Stimulated activated CD8-positive, alpha-beta memory T cell treated with anti-CD3 and anti-CD28 coated beads, Interleukin-4, amount 100 ng/mL, for 48 hours (primary cell): Measurements from ENCODE around the gene ZXDA.
"Not testable (repeated sequence)": the region's sequence is repeated elsewhere in the genome, so short reads cannot be mapped to it uniquely, and the experiment has no call there.

ENCODE experiments used
- DNase-seq: peaks from one replicate; pipeline ENCODE4 v3.0.0-alpha.2; 2020

ZXDA gene, protein sequence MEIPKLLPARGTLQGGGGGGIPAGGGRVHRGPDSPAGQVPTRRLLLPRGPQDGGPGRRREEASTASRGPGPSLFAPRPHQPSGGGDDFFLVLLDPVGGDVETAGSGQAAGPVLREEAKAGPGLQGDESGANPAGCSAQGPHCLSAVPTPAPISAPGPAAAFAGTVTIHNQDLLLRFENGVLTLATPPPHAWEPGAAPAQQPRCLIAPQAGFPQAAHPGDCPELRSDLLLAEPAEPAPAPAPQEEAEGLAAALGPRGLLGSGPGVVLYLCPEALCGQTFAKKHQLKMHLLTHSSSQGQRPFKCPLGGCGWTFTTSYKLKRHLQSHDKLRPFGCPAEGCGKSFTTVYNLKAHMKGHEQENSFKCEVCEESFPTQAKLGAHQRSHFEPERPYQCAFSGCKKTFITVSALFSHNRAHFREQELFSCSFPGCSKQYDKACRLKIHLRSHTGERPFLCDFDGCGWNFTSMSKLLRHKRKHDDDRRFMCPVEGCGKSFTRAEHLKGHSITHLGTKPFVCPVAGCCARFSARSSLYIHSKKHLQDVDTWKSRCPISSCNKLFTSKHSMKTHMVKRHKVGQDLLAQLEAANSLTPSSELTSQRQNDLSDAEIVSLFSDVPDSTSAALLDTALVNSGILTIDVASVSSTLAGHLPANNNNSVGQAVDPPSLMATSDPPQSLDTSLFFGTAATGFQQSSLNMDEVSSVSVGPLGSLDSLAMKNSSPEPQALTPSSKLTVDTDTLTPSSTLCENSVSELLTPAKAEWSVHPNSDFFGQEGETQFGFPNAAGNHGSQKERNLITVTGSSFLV

DNA sequence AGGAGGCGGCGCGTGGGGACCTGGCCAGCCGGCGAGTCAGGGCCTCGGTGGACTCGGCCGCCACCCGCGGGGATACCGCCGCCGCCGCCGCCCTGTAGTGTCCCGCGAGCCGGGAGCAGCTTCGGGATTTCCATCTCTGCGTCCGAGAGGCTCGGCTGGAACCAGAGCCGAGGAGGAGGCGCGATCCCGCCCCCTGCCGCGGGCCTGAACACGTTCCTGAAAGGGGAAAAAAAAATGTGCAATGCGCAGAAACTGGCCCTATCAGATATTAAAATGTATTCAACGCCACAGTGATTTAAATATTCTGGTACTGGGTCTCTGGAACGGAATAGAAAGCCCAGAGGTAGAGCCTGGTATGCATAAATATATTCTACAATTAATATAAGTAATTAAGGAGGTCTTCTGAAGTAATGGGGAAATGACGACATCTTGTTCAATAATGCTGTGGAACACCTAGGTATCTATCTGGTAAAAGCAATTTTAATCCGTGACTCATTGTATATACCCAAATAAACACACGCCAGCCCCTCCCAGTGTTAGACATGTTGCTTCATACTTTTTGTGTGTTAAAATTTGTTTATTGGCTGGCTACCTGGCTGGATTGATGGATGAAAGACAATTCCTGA lies at the start of gene ZXDA:
TSS of gene ZXDA (minus strand) at position 172 of the 626 bp plus-strand sequence. CDS start at position 134, 38 bp downstream.
- not testable (repeated sequence) for DNase-seq

DNA sequence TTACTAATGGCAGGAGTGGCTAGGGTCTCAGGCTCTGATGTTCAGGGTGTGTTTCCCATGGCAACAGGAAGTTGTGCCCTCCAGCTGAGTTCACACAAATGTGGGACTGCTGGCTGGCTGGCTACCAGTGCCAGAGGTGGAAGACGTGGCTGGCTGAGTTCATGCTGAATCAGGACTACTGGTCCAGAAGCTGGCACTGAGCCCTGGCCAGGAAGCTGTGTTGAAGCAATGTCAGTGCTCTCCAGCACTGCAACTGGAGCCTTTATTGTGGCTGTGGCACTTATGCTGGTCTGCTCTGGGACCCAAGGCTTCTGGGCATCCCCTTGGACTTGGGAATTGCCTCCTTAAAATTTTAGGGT lies 42.0 kb upstream of the ZXDA start:
- no peak for DNase-seq

DNA sequence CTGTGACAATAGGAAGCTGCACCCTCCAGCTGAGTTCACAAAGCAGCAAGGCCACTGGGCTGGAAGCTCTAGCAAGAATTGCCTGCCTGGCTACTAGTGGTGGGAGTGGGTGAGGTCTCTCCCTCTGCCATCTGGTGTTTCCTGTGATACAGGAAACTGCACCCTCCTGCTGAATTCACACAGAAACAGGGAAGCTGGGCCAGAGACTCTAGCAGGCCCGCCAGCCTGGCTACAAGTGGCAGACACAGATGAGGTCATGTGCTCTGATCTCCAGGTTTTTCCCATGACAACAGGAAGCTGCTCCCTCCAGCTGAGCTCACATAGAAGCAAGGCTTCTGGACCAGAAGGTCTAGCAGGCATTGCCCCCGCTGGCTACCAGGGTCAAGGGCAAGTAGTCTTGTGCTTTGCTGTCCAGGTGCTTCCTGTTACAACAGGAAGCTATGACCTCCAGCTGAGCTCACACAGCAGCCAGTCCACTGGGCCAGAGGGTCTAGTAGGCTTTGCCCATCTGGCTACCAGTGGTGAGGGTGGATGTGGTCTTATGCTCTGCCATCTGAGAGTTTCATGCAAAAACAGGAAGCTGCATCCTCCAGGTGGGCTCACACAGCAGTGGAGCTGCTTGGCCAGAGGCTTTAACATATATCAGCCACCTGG lies 41.5 kb upstream of the ZXDA start:
- no peak for DNase-seq

DNA sequence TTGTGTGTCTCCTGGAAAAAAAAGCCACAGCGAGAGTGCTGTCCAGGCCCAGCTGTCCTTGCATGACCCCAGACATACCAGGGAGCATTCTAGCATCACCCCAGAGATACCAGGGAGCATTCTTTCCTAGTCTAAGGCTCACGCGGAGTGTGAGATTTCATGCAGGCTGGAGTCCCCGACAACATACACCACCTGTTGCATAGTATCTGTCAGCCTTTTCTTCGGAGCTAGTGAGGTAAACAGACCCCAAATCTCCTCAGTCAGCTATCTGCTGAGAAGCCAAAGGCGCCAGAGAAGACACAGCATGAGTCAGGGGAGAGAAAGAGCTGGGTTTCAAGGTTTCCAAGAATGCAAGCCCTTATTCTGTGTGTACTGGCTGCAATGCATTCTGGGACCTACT lies 23.1 kb upstream of the ZXDA start:
- DNase-seq: no peak

DNA sequence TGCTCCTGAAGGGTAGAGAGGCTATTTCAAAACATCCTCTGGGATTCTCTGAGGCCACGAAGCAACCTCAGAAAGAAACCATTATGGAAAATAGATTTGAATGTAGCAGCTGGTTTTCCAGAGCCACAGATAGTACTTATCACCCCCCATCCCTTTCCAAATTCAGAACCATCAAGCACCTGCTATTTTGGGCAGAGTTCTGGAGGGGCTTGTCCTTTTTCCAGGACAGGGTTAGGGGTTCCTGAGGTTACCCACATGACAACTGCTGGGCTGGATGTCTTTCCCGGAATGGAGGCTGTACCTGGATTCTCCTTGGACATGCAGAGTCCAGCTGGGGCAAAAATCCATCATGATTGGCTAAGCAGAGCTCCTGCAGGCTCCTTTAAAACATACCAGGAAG lies 22.0 kb upstream of the ZXDA start:
- no peak for DNase-seq

DNA sequence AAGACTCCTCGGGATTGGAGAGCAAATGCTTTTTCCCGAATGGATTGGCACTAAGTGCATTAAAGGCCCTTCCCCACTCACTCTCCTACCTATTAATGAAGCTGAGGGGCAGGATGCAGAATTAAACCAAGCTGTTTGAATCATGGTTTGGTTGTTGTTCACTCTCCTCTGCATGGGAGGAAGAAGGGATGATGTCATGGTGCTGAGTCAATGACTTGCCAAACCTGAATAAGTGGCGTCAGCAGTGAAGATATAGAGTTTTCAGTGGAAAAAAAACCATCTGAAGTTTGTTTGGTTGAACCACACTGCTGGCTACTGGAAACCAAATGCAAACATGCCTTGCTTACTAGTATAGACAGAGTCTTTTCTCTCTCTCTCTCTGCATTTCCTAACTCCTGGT lies 19.8 kb upstream of the ZXDA start:
- DNase-seq: no peak

DNA sequence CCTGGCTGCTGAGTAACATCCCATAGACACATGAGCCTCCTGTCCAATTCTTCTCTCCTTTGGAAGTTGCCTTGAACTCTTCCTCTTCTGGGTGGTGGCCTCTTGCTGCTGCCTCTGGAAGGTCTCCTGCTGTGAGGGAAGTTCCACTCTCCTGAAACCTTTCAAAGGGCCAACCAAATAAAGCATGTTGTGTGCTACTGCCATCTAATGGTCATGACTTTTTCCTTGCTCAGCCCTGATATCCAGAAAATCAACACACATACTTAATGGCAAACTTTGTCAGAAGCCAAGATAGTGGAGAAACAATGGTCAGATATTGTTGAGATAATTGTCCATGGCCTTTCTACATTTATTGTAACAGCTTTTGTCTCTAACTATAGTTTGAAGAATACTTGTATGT lies 19.1 kb upstream of the ZXDA start:
- no peak for DNase-seq

DNA sequence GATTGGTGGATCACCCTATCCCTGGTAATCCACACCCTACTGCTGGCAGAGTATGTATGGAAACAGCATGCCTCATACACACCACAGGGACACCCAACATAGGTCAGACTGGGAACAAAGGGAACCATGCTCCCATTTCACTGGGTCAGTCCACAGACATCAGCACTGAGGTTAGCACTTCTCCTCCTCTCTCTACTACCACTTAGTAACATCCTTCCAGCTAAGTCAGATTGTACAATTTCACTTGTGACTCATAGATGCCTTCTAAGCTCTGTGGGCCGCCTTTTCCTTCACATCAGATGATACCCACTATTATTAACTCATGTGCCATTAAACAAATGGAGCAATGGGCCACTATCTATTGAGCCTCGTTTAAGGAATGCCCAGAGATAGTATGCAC lies 15.5 kb upstream of the ZXDA start:
- DNase-seq: no peak

DNA sequence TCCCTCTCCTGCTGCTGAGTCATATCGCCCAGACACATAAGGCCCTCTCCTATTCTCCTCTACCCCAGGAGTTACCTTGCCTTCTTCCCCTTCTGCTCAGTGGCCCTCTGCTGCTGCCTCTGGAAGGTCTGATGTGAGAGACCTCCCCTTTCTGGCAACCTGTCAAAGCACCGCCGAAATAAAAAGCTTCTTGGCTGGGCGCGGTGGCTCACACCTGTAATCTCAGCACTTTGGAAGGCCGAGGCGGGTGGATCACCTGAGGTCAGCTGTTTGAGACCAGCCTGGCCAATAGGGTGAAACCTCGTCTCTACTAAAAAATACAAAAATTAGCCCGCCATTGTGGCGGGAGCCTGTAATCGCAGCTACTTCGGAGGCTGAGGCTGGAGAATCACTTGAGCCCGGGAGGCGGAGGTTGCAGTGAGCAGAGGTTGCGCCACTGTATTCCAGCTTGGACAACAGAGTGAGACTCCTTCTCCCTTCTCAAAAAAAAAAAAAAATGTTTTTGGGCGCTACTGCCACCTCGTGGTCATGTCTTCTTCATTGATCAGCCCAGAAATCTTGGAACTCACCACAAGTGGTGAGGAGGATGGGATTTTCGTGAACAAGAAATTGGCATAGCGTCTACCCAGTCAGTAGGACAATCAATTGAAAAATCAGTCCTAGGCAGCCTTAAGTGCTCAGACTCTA lies 8.6 kb upstream of the ZXDA start:
- peak; percentile 26 for DNase-seq

DNA sequence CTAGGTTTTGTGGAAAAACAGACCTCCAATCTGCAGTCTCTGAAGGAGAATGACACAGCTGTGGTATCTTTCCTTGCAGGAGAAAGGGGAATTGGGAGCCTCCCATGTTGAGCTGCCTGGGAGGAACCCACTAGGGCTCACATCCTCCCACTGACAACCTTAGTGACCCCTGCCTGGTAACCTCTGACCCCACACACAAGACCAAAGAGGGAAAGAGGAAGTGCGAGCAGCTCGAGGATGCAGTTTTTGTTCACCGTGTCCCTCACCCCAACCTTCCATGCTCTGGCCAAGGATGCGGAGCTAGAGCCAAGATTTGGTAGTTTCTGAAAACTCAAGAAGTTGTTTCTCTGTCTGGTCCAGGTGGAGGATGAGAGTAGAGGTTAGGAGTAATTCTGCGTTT lies 5.4 kb upstream of the ZXDA start:
- no peak for DNase-seq

DNA sequence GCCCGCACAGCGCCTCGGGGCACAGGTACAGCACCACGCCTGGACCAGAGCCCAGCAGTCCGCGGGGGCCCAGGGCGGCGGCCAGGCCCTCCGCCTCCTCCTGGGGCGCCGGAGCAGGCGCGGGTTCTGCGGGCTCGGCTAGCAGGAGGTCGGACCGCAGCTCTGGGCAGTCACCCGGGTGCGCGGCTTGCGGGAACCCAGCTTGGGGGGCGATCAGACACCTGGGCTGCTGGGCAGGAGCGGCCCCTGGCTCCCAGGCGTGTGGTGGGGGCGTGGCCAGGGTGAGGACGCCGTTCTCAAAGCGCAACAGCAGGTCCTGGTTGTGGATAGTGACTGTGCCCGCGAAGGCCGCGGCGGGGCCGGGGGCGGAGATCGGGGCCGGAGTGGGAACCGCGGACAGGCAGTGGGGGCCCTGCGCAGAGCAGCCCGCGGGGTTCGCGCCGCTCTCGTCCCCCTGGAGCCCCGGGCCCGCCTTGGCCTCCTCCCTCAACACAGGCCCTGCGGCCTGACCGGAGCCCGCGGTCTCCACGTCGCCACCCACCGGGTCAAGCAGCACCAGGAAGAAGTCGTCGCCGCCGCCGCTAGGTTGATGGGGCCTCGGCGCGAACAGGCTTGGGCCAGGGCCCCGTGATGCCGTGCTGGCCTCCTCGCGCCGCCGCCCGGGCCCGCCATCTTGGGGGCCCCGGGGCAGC lies 517 bp downstream of the ZXDA start:
- peak; percentile 32 for DNase-seq

DNA sequence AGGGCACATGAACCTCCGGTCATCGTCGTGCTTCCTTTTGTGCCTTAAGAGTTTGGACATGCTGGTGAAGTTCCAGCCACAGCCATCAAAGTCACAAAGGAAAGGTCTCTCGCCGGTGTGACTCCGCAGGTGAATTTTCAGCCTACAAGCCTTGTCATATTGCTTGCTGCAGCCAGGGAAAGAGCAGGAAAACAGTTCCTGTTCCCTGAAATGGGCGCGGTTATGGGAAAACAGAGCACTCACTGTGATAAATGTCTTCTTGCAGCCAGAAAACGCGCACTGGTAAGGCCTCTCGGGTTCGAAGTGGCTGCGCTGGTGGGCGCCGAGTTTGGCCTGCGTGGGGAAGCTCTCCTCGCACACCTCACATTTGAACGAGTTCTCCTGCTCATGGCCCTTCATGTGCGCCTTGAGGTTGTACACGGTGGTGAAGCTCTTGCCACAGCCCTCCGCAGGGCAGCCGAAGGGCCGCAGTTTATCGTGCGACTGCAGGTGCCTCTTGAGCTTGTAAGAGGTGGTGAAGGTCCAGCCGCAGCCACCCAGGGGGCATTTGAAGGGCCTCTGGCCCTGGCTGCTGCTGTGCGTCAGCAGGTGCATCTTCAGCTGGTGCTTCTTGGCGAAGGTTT lies 1.2 kb downstream of the ZXDA start:
- not testable (repeated sequence) for DNase-seq

DNA sequence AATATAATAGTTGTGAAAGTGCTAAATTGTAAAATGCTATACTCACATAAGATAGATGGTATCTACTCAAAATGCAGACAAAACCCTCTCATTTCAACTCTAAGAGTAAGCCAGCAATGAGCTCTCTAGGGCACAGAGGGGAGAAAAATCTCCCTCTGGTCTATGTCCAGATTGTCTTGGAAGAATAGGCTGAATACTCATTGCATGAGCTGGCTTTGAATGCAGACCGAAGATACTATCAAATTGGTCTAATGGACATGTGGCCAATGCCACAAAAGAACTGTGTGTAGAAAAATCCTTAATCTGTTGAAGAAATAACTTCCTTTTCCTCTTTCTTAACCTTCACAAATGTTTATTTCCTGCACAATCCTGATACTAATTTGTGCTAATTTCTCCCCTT lies 3.5 kb downstream of the ZXDA start:
- no peak for DNase-seq

DNA sequence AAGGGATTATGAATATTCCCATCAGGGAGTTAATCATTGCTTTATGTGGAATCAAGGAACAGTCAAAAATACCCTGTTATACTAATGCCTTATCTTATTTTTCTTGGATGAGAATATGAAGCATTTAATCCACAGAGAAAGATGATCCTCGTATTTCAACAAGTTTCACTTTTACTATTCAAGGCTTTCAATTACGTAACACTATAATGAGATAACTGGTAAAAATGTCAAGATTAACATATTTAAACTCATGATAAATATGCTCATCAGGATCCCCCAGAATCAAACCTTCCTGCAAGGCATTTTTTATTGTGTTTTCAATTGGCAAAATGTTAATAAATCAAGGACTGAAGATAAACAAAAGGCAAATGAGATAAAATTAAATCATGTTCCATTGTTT lies 5.1 kb downstream of the ZXDA start:
- DNase-seq: no peak

DNA sequence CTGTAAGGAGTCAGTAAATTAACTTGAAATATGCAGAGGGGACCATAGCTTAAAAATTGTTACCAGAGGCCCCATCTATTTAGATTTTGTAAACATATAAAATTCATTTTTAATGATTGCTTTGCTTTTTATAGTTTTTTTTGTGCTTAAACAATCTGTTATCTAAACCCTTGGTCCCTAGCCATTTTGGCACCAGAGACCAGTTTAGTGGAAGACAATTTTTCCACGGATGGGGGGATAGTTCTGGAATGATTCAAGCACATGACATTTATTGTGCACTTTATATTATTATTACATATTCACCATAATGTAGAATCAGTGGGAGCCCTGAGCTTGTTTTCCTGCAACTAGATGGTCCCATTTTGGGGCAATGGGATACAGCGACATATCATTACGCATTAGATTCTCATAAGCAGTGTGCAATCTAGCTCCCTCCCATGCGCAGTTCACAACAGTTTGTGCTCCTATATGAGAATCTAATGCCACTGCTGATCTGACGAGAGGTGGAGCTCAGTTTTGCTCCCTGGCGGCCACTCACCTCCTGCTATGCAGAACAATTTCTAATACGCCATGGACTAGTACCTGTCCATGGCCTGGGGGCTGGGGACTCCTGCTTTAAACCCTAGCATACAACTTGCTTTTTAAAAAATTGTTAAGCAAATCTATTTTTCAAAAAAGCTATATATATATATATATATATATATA lies 5.9 kb downstream of the ZXDA start:
- no peak for DNase-seq

DNA sequence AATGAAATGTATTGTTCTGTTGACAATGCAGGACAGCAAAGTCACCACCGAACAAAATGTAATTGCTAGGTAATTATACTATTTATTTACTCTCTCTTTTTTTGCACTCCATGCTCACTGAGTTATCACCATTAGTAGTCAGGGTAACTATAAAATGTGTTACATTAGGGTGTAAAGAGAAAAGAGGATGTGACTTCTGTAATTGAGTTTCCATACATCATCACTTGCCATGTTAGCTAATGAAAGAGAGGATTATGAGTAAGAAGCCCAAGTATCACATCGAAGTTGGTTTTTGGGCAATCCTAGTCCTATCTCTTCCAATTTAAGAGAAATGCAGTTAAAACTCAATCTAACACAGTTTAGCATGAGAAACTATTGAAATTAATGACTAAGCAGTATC lies 7.6 kb downstream of the ZXDA start:
- DNase-seq: no peak

DNA sequence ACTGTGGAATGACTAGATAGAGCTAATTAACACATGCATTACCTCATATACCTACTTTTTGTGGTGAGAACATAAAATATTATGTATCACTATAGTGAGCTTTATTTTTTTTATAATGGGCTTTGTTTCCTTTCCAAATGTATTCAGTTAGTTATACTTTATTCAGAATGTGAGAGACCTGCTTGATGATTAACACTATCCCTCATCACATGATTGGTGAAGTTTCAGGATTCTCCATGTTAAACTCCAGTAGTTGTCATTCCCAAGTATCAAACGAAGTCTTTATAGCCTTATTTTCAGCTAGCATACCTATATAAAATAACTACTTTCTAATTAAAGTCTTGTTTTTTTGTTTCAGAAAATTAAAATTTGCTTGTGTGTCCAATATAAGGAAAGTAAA lies 8.8 kb downstream of the ZXDA start:
- no peak for DNase-seq

DNA sequence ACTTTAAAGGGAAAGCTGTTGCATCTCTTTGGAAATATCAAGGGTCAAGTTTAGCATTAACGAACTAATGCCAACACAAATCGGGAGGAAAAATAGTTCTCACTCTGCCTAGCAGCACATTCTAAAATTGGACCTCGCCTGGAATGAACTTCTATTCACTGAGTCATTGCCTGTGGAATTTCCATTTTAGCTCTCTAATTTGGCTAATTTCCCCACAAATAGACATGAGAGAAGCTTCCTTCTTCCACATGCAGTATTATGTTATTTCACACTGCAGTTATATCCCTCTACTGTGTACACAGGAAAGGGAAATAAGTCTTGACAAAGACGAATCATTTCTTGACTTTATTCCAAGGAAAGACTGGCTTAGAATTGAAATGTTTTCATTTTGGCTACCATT lies 9.3 kb downstream of the ZXDA start:
- no peak for DNase-seq

DNA sequence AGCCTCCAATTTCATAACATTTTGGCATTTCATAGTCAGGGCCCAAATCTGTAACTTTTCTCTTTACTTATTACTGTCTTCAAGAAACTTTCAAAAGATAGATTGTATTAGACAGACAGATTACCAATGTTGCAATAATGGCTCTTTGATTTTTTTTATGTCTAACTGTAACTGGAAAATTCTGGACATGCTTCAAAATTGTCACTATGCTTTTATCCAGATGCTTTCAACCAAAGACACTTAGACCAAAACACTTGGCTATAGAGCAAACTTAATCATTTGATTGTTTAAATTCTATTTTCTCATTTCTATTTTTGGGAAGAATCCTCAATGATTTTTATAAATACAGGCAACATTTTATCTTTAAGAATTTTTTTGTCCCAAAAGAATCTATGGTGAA lies 10.4 kb downstream of the ZXDA start:
- no peak for DNase-seq

DNA sequence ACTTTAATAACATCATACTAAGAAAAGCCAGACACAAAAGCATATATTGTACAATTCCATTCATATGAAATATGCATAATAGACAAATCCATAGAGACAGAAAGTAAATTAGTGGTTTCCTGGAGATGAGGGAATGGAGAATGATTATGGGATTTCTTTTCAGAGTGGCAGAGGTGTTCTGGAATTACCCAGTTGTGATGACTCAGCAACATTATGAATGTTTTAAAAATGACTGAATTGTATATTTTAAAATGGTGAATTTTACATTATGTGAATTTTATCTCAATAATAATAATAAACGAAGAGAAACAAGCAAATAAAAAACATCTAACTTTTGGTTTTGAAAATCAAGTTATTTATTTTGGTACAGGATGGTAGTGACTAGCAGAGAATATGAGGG lies 11.2 kb downstream of the ZXDA start:
- DNase-seq: no peak

DNA sequence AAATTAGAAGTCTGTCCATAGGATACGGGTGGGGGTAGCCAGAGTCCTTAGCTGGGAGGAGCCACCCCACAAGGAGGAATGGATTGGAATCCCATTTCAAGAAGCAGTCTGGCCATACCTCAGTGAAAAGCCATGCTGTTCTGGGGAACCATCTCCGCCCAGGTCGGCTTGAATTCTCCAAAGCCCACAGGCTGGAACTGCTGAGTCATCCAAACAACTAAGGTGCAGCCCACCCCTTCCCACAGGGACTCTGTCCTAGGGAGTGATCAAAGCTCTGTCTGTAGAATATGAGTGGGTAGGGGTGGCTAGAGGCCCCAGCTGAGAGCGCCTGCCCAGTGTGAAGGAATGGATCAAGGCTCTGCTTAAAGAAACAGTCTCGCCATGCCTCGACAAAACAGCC lies 38.8 kb downstream of the ZXDA start:
- DNase-seq: no peak
